ENCODE data around the gene COL4A6. TPM values are rescaled to one million over a fixed set of nuclear protein-coding genes. Genes with fewer than 3 reads are reported as not detected.
"Not testable (repeated sequence)": the region's sequence is repeated elsewhere in the genome, so short reads cannot be mapped to it uniquely, and the experiment has no call there.

COL4A6 gene
- total and polyA plus RNA-seq, 2 donors (not counting 3 experiments of a cell fraction or from before 2014, with no cell fraction given): 0.49 to 0.62 TPM

DNA sequence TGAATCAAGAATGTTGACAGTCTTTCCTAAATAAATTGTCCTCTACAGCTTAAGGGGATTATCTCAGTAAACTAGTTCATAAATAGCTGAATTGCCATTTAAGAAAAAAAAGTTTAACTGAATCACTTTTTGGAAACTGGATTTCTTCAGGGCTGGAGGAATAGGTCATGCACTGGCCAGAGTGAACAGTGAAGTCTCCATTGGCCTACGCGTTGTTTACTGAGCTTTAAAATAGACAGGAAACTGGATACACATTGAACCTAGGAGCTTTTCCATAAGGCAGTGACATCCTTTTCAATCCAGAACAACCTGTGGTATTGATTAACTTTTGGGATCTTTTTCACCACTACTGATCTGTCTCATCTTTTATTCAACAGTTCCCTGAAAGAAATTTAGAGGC is 58.0 kb downstream of the COL4A6 start:
- intact Hi-C loops (cut with micrococcal nuclease) (no loop called here), dilution Hi-C loops (cut with MboI; ENCODE audit: extremely low pct_ligation_motif_present, low sequenced_read_pairs) (no loop called here)
- no peaks in the 10 kb centered on the region for H4K20me1 ChIP-seq (replicated peaks; ENCODE audit: control insufficient read depth, extremely low read depth, insufficient read depth, low read length)
- no peak overlapping the region for H3K27ac ChIP-seq (ENCODE audit: insufficient read depth, low read depth, low read length)
- H2AFZ ChIP-seq (ENCODE audit: low read depth, low read length): no peak overlapping the region
- no peak overlapping the region for H3K9ac ChIP-seq (replicated peaks; ENCODE audit: extremely low read depth, insufficient read depth, low read length)
- no peaks in the 10 kb centered on the region for H3K9me3 ChIP-seq (replicated peaks; ENCODE audit: control insufficient read depth, insufficient read depth, low read length)
- ChIA-PET CTCF (interaction anchor here (0.8 to 1.4 kb wide), 2 partner anchors 55 to 155 kb away, joined by 3 read pairs; no protein-coding TSS in a partner anchor), POLR2A (no interaction called here)
- no peak for TF ChIP-seq POLR2AphosphoS5 (IDR thresholded peaks at IDR 0.05; ENCODE audit: insufficient read depth, low read depth, low read length)
- no peak for TF ChIP-seq GATA2 (IDR thresholded peaks at IDR 0.05; ENCODE audit: insufficient read depth, insufficient read length, low read depth, low read length)
- no peak for TF ChIP-seq POLR2A (IDR thresholded peaks at IDR 0.05; ENCODE audit: low read depth, low read length)
- no peak for TF ChIP-seq JUN (IDR thresholded peaks at IDR 0.05; ENCODE audit: borderline replicate concordance, insufficient read depth, insufficient read length, low read depth)
- TF ChIP-seq, protein P1, sequence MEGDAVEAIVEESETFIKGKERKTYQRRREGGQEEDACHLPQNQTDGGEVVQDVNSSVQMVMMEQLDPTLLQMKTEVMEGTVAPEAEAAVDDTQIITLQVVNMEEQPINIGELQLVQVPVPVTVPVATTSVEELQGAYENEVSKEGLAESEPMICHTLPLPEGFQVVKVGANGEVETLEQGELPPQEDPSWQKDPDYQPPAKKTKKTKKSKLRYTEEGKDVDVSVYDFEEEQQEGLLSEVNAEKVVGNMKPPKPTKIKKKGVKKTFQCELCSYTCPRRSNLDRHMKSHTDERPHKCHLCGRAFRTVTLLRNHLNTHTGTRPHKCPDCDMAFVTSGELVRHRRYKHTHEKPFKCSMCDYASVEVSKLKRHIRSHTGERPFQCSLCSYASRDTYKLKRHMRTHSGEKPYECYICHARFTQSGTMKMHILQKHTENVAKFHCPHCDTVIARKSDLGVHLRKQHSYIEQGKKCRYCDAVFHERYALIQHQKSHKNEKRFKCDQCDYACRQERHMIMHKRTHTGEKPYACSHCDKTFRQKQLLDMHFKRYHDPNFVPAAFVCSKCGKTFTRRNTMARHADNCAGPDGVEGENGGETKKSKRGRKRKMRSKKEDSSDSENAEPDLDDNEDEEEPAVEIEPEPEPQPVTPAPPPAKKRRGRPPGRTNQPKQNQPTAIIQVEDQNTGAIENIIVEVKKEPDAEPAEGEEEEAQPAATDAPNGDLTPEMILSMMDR (IDR thresholded peaks at IDR 0.05; ENCODE audit: extremely low read depth in 1 of 2, insufficient read depth in 1 of 2, low read depth in 1 of 2, low read length in 2 of 2): no peak
- TF ChIP-seq, protein P2, sequence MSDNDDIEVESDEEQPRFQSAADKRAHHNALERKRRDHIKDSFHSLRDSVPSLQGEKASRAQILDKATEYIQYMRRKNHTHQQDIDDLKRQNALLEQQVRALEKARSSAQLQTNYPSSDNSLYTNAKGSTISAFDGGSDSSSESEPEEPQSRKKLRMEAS (IDR thresholded peaks at IDR 0.05; ENCODE audit: insufficient read depth, insufficient read length): no peak
- no peak for TF ChIP-seq FOS (IDR thresholded peaks at IDR 0.05; ENCODE audit: borderline replicate concordance, insufficient read depth, low read length)
- TF ChIP-seq MYC (IDR thresholded peaks at IDR 0.05; ENCODE audit: low read depth, low read length): no peak
- TF ChIP-seq EZH2 (IDR thresholded peaks at IDR 0.05; ENCODE audit: borderline replicate concordance, low read depth, low read length, severe bottlenecking): no peak
- no peaks in the 10 kb centered on the region for H3K4me1 ChIP-seq (ENCODE audit: control insufficient read depth, extremely low read depth, insufficient read depth, low read length)
- no TSS peak for BruUV-seq (replicated peaks)
- no peak overlapping the region for H3K4me3 ChIP-seq (replicated peaks in 1 of 3; ENCODE audit: insufficient read depth in 1 of 3, low read depth in 1 of 3, low read length in 3 of 3)
- H3K36me3 ChIP-seq (ENCODE audit: control insufficient read depth in 2 of 2, extremely low read depth in 1 of 2, insufficient read depth in 2 of 2, low read length in 2 of 2): no peaks in the 10 kb centered on the region
- FAIRE-seq (no peak), DNase-seq (ENCODE audit: low read depth, low spot score) (no peak)
- H3K4me2 ChIP-seq (ENCODE audit: insufficient read depth, low read length): no peak overlapping the region
- no peaks in the 10 kb centered on the region for H3K79me2 ChIP-seq (ENCODE audit: control insufficient read depth, insufficient read depth, low read length)
- H3K27me3 ChIP-seq (ENCODE audit: control insufficient read depth in 2 of 2, insufficient read depth in 2 of 2, low read length in 2 of 2): no peaks in the 10 kb centered on the region
- H3K9me1 ChIP-seq (replicated peaks; ENCODE audit: control insufficient read depth, extremely low read depth, insufficient read depth, low read length): no peaks in the 10 kb centered on the region

DNA sequence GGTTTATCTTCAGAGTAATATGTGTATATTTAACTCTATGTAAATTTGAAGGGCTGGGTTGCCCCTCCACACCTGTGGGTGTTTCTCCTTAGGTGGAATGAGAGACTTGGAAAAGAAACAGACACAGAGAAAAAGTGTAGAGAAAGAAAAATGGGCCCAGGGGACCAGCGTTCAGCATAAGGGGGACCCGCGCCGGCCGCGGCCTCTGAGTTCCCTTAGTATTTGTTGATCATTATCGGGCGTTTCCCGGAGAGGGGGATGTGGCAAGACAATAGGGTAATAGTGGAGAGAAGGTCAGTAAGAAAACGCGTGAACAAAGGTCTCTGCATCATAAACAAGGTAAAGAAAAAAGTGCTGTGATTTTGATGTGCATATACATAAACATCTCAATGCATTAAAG is 61.4 kb downstream of the COL4A6 start:
- H3K4me3 ChIP-seq (replicated peaks in 1 of 3; ENCODE audit: insufficient read depth in 1 of 3, low read depth in 1 of 3, low read length in 3 of 3); H3K79me2 ChIP-seq (ENCODE audit: control insufficient read depth, insufficient read depth, low read length); H4K20me1 ChIP-seq (replicated peaks; ENCODE audit: control insufficient read depth, extremely low read depth, insufficient read depth, low read length); intact Hi-C loops (cut with micrococcal nuclease); H3K9me3 ChIP-seq (replicated peaks; ENCODE audit: control insufficient read depth, insufficient read depth, low read length); H3K27ac ChIP-seq (ENCODE audit: insufficient read depth, low read depth, low read length); H3K9ac ChIP-seq (replicated peaks; ENCODE audit: extremely low read depth, insufficient read depth, low read length); H3K36me3 ChIP-seq (ENCODE audit: control insufficient read depth in 2 of 2, extremely low read depth in 1 of 2, insufficient read depth in 2 of 2, low read length in 2 of 2); H3K4me2 ChIP-seq (ENCODE audit: insufficient read depth, low read length); dilution Hi-C loops (cut with MboI; ENCODE audit: extremely low pct_ligation_motif_present, low sequenced_read_pairs); DNase-seq (ENCODE audit: low read depth, low spot score); POLR2A ChIA-PET; BruUV-seq (replicated peaks); H3K4me1 ChIP-seq (ENCODE audit: control insufficient read depth, extremely low read depth, insufficient read depth, low read length); H3K9me1 ChIP-seq (replicated peaks; ENCODE audit: control insufficient read depth, extremely low read depth, insufficient read depth, low read length); H3K27me3 ChIP-seq (ENCODE audit: control insufficient read depth in 2 of 2, insufficient read depth in 2 of 2, low read length in 2 of 2); H2AFZ ChIP-seq (ENCODE audit: low read depth, low read length); FAIRE-seq; CTCF ChIA-PET: not testable (repeated sequence)

DNA sequence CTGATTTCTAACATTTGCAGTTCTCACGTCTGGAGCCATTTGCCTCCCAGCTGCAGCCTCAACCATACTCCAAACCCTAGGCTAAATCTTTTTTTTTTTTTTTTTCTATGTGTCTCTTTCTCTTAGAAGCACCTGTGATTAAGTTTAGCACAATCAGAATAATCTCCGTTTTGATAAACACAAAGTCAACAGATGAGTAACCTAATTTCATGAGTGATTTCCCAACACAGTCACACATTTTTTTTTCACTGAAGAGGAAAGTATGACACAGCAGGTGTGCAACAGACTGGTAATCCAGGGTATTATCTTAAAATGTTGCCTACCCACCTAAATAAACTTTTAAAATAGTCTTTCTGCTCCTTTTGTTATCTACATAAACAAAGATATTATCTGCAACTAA is 62.6 kb downstream of the COL4A6 start:
- POLR2A ChIA-PET; H3K4me2 ChIP-seq (ENCODE audit: insufficient read depth, low read length); BruUV-seq (replicated peaks); dilution Hi-C loops (cut with MboI; ENCODE audit: extremely low pct_ligation_motif_present, low sequenced_read_pairs); H4K20me1 ChIP-seq (replicated peaks; ENCODE audit: control insufficient read depth, extremely low read depth, insufficient read depth, low read length); H3K9me3 ChIP-seq (replicated peaks; ENCODE audit: control insufficient read depth, insufficient read depth, low read length); H3K9ac ChIP-seq (replicated peaks; ENCODE audit: extremely low read depth, insufficient read depth, low read length); CTCF ChIA-PET; DNase-seq (ENCODE audit: low read depth, low spot score); H3K27ac ChIP-seq (ENCODE audit: insufficient read depth, low read depth, low read length); H3K4me3 ChIP-seq (replicated peaks in 1 of 3; ENCODE audit: insufficient read depth in 1 of 3, low read depth in 1 of 3, low read length in 3 of 3); H3K27me3 ChIP-seq (ENCODE audit: control insufficient read depth in 2 of 2, insufficient read depth in 2 of 2, low read length in 2 of 2); intact Hi-C loops (cut with micrococcal nuclease); H3K9me1 ChIP-seq (replicated peaks; ENCODE audit: control insufficient read depth, extremely low read depth, insufficient read depth, low read length); H3K4me1 ChIP-seq (ENCODE audit: control insufficient read depth, extremely low read depth, insufficient read depth, low read length); H2AFZ ChIP-seq (ENCODE audit: low read depth, low read length); FAIRE-seq; H3K36me3 ChIP-seq (ENCODE audit: control insufficient read depth in 2 of 2, extremely low read depth in 1 of 2, insufficient read depth in 2 of 2, low read length in 2 of 2); H3K79me2 ChIP-seq (ENCODE audit: control insufficient read depth, insufficient read depth, low read length): not testable (repeated sequence)

Data from endothelial cell of umbilical vein (primary cell).